IPS DF 19.7 (cell line): ENCODE data around the gene MGST2.

Experiments
- DNase-seq: peaks from one replicate; pipeline ENCODE4 v3.0.0-alpha.2; 2013; ENCODE audit warnings: low read depth, low spot score

Gene MGST2

GRCh38 chr4:139704915-139705485 lies 39.4 kb downstream of the MGST2 start:
- no peak for DNase-seq

- DNase-seq = no peak
These were observed 44.0 kb downstream of the MGST2 start for GRCh38 chr4:139709660-139710059.

GRCh38 chr4:139710073-139710472 lies 44.5 kb downstream of the MGST2 start:
- DNase-seq = no peak

- no peak for DNase-seq
These were observed 45.8 kb downstream of the MGST2 start for GRCh38 chr4:139711461-139711860.

- no peak for DNase-seq
These were observed 47.3 kb downstream of the MGST2 start for GRCh38 chr4:139712882-139713281.

GRCh38 chr4:139715746-139716391 lies 50.2 kb downstream of the MGST2 start:
- no peak for DNase-seq

- no peak for DNase-seq
These were observed 52.7 kb downstream of the MGST2 start for GRCh38 chr4:139718358-139718757.

GRCh38 chr4:139718833-139719232 lies 53.2 kb downstream of the MGST2 start:
- DNase-seq = no peak

GRCh38 chr4:139719381-139720101 lies 53.9 kb downstream of the MGST2 start:
- DNase-seq = no peak

GRCh38 chr4:139720806-139721205 lies 55.2 kb downstream of the MGST2 start:
- DNase-seq = no peak

GRCh38 chr4:139721789-139722188 lies 56.2 kb downstream of the MGST2 start:
- no peak for DNase-seq

- no peak for DNase-seq
These were observed 59.6 kb downstream of the MGST2 start for GRCh38 chr4:139725236-139725635.

GRCh38 chr4:139726615-139727014 lies 61.0 kb downstream of the MGST2 start:
- no peak for DNase-seq

- DNase-seq = no peak
These were observed 62.5 kb downstream of the MGST2 start for GRCh38 chr4:139728146-139728545.

- no peak for DNase-seq
These were observed 63.2 kb downstream of the MGST2 start for GRCh38 chr4:139728840-139729239.

- no peak for DNase-seq
These were observed 67.5 kb downstream of the MGST2 start for GRCh38 chr4:139732991-139733570.

- DNase-seq = no peak
These were observed 68.7 kb downstream of the MGST2 start for GRCh38 chr4:139734201-139734874.

- peak; percentile 38 for DNase-seq
These were observed 69.3 kb downstream of the MGST2 start for GRCh38 chr4:139734875-139735380.

GRCh38 chr4:139735381-139736273 lies 70.0 kb downstream of the MGST2 start:
- no peak for DNase-seq

GRCh38 chr4:139736274-139736660 lies 70.6 kb downstream of the MGST2 start:
- no peak for DNase-seq

- DNase-seq = no peak
These were observed 71.0 kb downstream of the MGST2 start for GRCh38 chr4:139736661-139737060.
